Measurements from ENCODE around the gene KCNJ12. TPM values are rescaled to one million over a fixed set of nuclear protein-coding genes. Genes with fewer than 3 reads are reported as not detected.
"Not testable (repeated sequence)": the region's sequence is repeated elsewhere in the genome, so short reads cannot be mapped to it uniquely, and the experiment has no call there.

The KCNJ12 gene
- total and polyA plus RNA-seq, 3 donors from 2014 or later: 2.4 to 5.4 (median 2.8) TPM

- Histone ChIP-seq H3K4me3 (no peak overlapping the region), H3K27ac (no peak overlapping the region), H3K27me3 (no peaks in the 10 kb centered on the region), H3K36me3 (ENCODE audit: low read depth, missing control alignments) (no peaks in the 10 kb centered on the region), H3K4me1 (no peaks in the 10 kb centered on the region), H3K9me3 (no peaks in the 10 kb centered on the region)
- 60 to 61% methylated on average over 7 of the region's 7 CpGs for WGBS, 2 donors
- intact Hi-C loops (cut with DNase I; ENCODE audit: low total_unique reads): no loop called here
- TF ChIP-seq POLR2A (IDR thresholded peaks at IDR 0.05): no peak
- no peak for DNase-seq
Observed at GRCh38 chr17:21339011-21339410, 37.1 kb upstream of the KCNJ12 start.

GRCh38 chr17:21339571-21339970 is 36.6 kb upstream of the KCNJ12 start:
- intact Hi-C loops (cut with DNase I; ENCODE audit: low total_unique reads); H3K36me3 ChIP-seq (ENCODE audit: low read depth, missing control alignments); H3K9me3 ChIP-seq; H3K4me1 ChIP-seq; H3K27me3 ChIP-seq; DNase-seq; H3K27ac ChIP-seq; H3K4me3 ChIP-seq: not testable (repeated sequence)
- WGBS, 2 donors: 89 to 92% methylated on average over 11 of the region's 11 CpGs

- H3K4me3 ChIP-seq; H3K36me3 ChIP-seq (ENCODE audit: low read depth, missing control alignments); H3K27ac ChIP-seq; H3K9me3 ChIP-seq; DNase-seq; intact Hi-C loops (cut with DNase I; ENCODE audit: low total_unique reads); H3K4me1 ChIP-seq; H3K27me3 ChIP-seq: not testable (repeated sequence)
- WGBS, 2 donors: 89% methylated on average over 6 of the region's 6 CpGs
Observed at GRCh38 chr17:21340407-21340806, 35.8 kb upstream of the KCNJ12 start.

GRCh38 chr17:21341279-21341678 is 34.9 kb upstream of the KCNJ12 start:
- H3K36me3 ChIP-seq (ENCODE audit: low read depth, missing control alignments); H3K9me3 ChIP-seq; H3K27me3 ChIP-seq; H3K4me3 ChIP-seq; H3K4me1 ChIP-seq; intact Hi-C loops (cut with DNase I; ENCODE audit: low total_unique reads); H3K27ac ChIP-seq; DNase-seq: not testable (repeated sequence)
- WGBS, 2 donors: 70 to 78% methylated on average over 2 to 4 of the region's 4 CpGs

- H3K36me3 ChIP-seq (ENCODE audit: low read depth, missing control alignments); H3K27ac ChIP-seq; intact Hi-C loops (cut with DNase I; ENCODE audit: low total_unique reads); H3K9me3 ChIP-seq; DNase-seq; H3K4me1 ChIP-seq; H3K27me3 ChIP-seq; H3K4me3 ChIP-seq: not testable (repeated sequence)
- WGBS, 2 donors: 65 to 77% methylated on average over 6 to 8 of the region's 8 CpGs
Observed at GRCh38 chr17:21341925-21342540, 34.1 kb upstream of the KCNJ12 start.

- DNase-seq: peak; percentile 9
- H3K4me3 ChIP-seq; H3K4me1 ChIP-seq; H3K9me3 ChIP-seq; H3K36me3 ChIP-seq (ENCODE audit: low read depth, missing control alignments); H3K27me3 ChIP-seq; H3K27ac ChIP-seq; intact Hi-C loops (cut with DNase I; ENCODE audit: low total_unique reads): not testable (repeated sequence)
- 74 to 76% methylated on average over 3 to 11 of the region's 11 CpGs for WGBS, 2 donors
Observed at GRCh38 chr17:21343061-21343949, 32.9 kb upstream of the KCNJ12 start.

GRCh38 chr17:21344801-21345200 is 31.4 kb upstream of the KCNJ12 start:
- intact Hi-C loops (cut with DNase I; ENCODE audit: low total_unique reads); H3K4me1 ChIP-seq; H3K9me3 ChIP-seq; H3K36me3 ChIP-seq (ENCODE audit: low read depth, missing control alignments); H3K27me3 ChIP-seq; H3K27ac ChIP-seq; DNase-seq; H3K4me3 ChIP-seq: not testable (repeated sequence)
- WGBS, 2 donors: 71 to 74% methylated on average over 4 of the region's 4 CpGs

- Histone ChIP-seq H3K4me3 (no peak overlapping the region), H3K36me3 (ENCODE audit: low read depth, missing control alignments) (no peaks in the 10 kb centered on the region), H3K4me1 (peaks cover 4% of the 10 kb centered on the region), H3K27ac (no peak overlapping the region), H3K27me3 (no peaks in the 10 kb centered on the region), H3K9me3 (no peaks in the 10 kb centered on the region)
- intact Hi-C loops (cut with DNase I; ENCODE audit: low total_unique reads): no loop called here
- DNase-seq: no peak
- 67 to 76% methylated on average over 8 to 10 of the region's 10 CpGs for WGBS, 2 donors
- TF ChIP-seq POLR2A (IDR thresholded peaks at IDR 0.05) (no peak), CTCF (IDR thresholded peaks at IDR 0.05) (no peak)
Observed at GRCh38 chr17:21345236-21345635, 30.9 kb upstream of the KCNJ12 start.

- no CpG with 5 or more reads among the region's 2 CpGs for WGBS, 2 donors
- H3K4me3 ChIP-seq; H3K27me3 ChIP-seq; DNase-seq; H3K36me3 ChIP-seq (ENCODE audit: low read depth, missing control alignments); intact Hi-C loops (cut with DNase I; ENCODE audit: low total_unique reads); H3K27ac ChIP-seq; H3K4me1 ChIP-seq; H3K9me3 ChIP-seq: not testable (repeated sequence)
Observed at GRCh38 chr17:21346107-21346506, 30.1 kb upstream of the KCNJ12 start.

- WGBS, 2 donors: 64 to 75% methylated on average over 3 to 4 of the region's 10 CpGs
- H3K27me3 ChIP-seq; H3K9me3 ChIP-seq; H3K36me3 ChIP-seq (ENCODE audit: low read depth, missing control alignments); H3K4me1 ChIP-seq; H3K27ac ChIP-seq; H3K4me3 ChIP-seq; intact Hi-C loops (cut with DNase I; ENCODE audit: low total_unique reads): not testable (repeated sequence)
- DNase-seq: peak; percentile 89
Observed at GRCh38 chr17:21346651-21347250, 29.4 kb upstream of the KCNJ12 start.

- 96% methylated on average over 6 of the region's 6 CpGs; no CpG with 5 or more reads in 1 of the 2 donors for WGBS, 2 donors
- H3K4me1 ChIP-seq; DNase-seq; H3K9me3 ChIP-seq; intact Hi-C loops (cut with DNase I; ENCODE audit: low total_unique reads); H3K36me3 ChIP-seq (ENCODE audit: low read depth, missing control alignments); H3K4me3 ChIP-seq; H3K27ac ChIP-seq; H3K27me3 ChIP-seq: not testable (repeated sequence)
Observed at GRCh38 chr17:21347660-21348059, 28.5 kb upstream of the KCNJ12 start.
